ENCODE data around the gene PCDHAC2.

The PCDHAC2 gene

GRCh38 chr5:141001844-141002604, 35.7 kb downstream of the PCDHAC2 start:
- H3K9ac ChIP-seq (ENCODE audit: low read depth, low read length): no peak overlapping the region
- no peak overlapping the region for H3K27ac ChIP-seq (ENCODE audit: low read length)
- peaks cover 13% of the 10 kb centered on the region for H3K27me3 ChIP-seq (ENCODE audit: insufficient read depth, low read length, poor library complexity)
- no peak for TF ChIP-seq CTCF (IDR thresholded peaks at IDR 0.05; ENCODE audit: borderline replicate concordance, extremely low read depth, low read length, poor library complexity, severe bottlenecking)
- no peak for TF ChIP-seq EZH2 (IDR thresholded peaks at IDR 0.05; ENCODE audit: borderline replicate concordance, low read depth, low read length, severe bottlenecking)
- no peak overlapping the region for H3K4me3 ChIP-seq (ENCODE audit: low read depth in 1 of 2, low read length in 2 of 2)
- no peaks in the 10 kb centered on the region for H3K79me2 ChIP-seq (ENCODE audit: insufficient read depth, low read length)
- H2AFZ ChIP-seq (ENCODE audit: low read depth, low read length): no peak overlapping the region
- ATAC-seq (ENCODE audit: insufficient read depth, low read depth) (no peak), DNase-seq (no peak)
- no peaks in the 10 kb centered on the region for H4K20me1 ChIP-seq (ENCODE audit: insufficient read depth, low read length)
- no peak overlapping the region for H3K4me2 ChIP-seq (ENCODE audit: insufficient read depth, low read length)
- H3K9me3 ChIP-seq (ENCODE audit: insufficient read depth, low read length, severe bottlenecking): no peaks in the 10 kb centered on the region
- no peaks in the 10 kb centered on the region for H3K36me3 ChIP-seq (ENCODE audit: insufficient read depth, low read length)
- no peaks in the 10 kb centered on the region for H3K4me1 ChIP-seq (ENCODE audit: insufficient read depth, low read length)

GRCh38 chr5:141002605-141002965, 36.3 kb downstream of the PCDHAC2 start:
- H3K4me3 ChIP-seq (ENCODE audit: low read depth in 1 of 2, low read length in 2 of 2): no peak overlapping the region
- H2AFZ ChIP-seq (ENCODE audit: low read depth, low read length): no peak overlapping the region
- no peaks in the 10 kb centered on the region for H3K79me2 ChIP-seq (ENCODE audit: insufficient read depth, low read length)
- H3K27ac ChIP-seq (ENCODE audit: low read length): no peak overlapping the region
- peaks cover 13% of the 10 kb centered on the region for H3K27me3 ChIP-seq (ENCODE audit: insufficient read depth, low read length, poor library complexity)
- H3K9ac ChIP-seq (ENCODE audit: low read depth, low read length): no peak overlapping the region
- ATAC-seq (ENCODE audit: insufficient read depth, low read depth) (no peak), DNase-seq (no peak)
- H3K4me2 ChIP-seq (ENCODE audit: insufficient read depth, low read length): no peak overlapping the region
- TF ChIP-seq CTCF (IDR thresholded peaks at IDR 0.05; ENCODE audit: borderline replicate concordance, extremely low read depth, low read length, poor library complexity, severe bottlenecking): no peak
- no peak for TF ChIP-seq EZH2 (IDR thresholded peaks at IDR 0.05; ENCODE audit: borderline replicate concordance, low read depth, low read length, severe bottlenecking)
- no peaks in the 10 kb centered on the region for H4K20me1 ChIP-seq (ENCODE audit: insufficient read depth, low read length)
- H3K36me3 ChIP-seq (ENCODE audit: insufficient read depth, low read length): no peaks in the 10 kb centered on the region
- H3K4me1 ChIP-seq (ENCODE audit: insufficient read depth, low read length): no peaks in the 10 kb centered on the region
- H3K9me3 ChIP-seq (ENCODE audit: insufficient read depth, low read length, severe bottlenecking): no peaks in the 10 kb centered on the region

- Histone ChIP-seq H3K4me2 (ENCODE audit: insufficient read depth, low read length) (no peak overlapping the region), H3K27ac (ENCODE audit: low read length) (no peak overlapping the region), H2AFZ (ENCODE audit: low read depth, low read length) (no peak overlapping the region), H4K20me1 (ENCODE audit: insufficient read depth, low read length) (no peaks in the 10 kb centered on the region), H3K9me3 (ENCODE audit: insufficient read depth, low read length, severe bottlenecking) (no peaks in the 10 kb centered on the region), H3K36me3 (ENCODE audit: insufficient read depth, low read length) (no peaks in the 10 kb centered on the region), H3K9ac (ENCODE audit: low read depth, low read length) (no peak overlapping the region), H3K4me1 (ENCODE audit: insufficient read depth, low read length) (no peaks in the 10 kb centered on the region), H3K79me2 (ENCODE audit: insufficient read depth, low read length) (no peaks in the 10 kb centered on the region), H3K27me3 (ENCODE audit: insufficient read depth, low read length, poor library complexity) (peaks cover 13% of the 10 kb centered on the region), H3K4me3 (ENCODE audit: low read depth in 1 of 2, low read length in 2 of 2) (no peak overlapping the region)
- TF ChIP-seq CTCF (IDR thresholded peaks at IDR 0.05; ENCODE audit: borderline replicate concordance, extremely low read depth, low read length, poor library complexity, severe bottlenecking) (no peak), EZH2 (IDR thresholded peaks at IDR 0.05; ENCODE audit: borderline replicate concordance, low read depth, low read length, severe bottlenecking) (no peak)
- DNase-seq (no peak), ATAC-seq (ENCODE audit: insufficient read depth, low read depth) (no peak)
These were observed 36.8 kb downstream of the PCDHAC2 start for GRCh38 chr5:141003031-141003430.
